Measurements from ENCODE around the gene ZNF565.

Gene ZNF565

DNA sequence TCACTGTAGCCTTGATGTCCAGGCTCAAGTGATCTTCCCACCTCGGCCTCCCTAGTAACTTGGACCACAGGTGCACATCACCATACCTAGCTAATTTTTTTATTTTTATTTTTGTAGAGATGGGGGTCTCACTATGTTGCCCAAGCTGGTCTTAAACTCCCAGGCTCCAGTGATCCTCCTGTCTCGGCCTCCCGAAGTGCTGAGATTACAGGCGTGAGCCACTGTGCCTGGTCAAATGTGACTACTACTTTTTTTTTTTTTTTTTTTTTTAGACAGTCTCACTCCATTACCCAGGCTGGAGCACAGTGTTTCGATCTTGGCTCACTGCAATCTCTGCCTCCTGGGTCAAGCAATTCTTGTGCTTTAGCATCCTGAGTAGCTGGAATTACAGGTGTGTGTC lies 41.6 kb downstream of the ZNF565 start:
- H3K36me3 ChIP-seq (ENCODE audit: insufficient read depth, low read length), result no peaks in the 10 kb centered on the region
- H3K4me1 ChIP-seq (ENCODE audit: insufficient read depth, low read length, poor library complexity, severe bottlenecking), result no peaks in the 10 kb centered on the region
- H3F3A ChIP-seq (ENCODE audit: low read depth), result no peaks in the 10 kb centered on the region
- no peaks in the 10 kb centered on the region for H3K79me2 ChIP-seq (ENCODE audit: insufficient read depth, low read length)
- H3K27me3 ChIP-seq (ENCODE audit: insufficient read depth, low read length, poor library complexity, severe bottlenecking), result no peaks in the 10 kb centered on the region
- no peak overlapping the region for H2AFZ ChIP-seq (ENCODE audit: low read length)
- no peaks in the 10 kb centered on the region for H3K9me2 ChIP-seq (replicated peaks; ENCODE audit: low read depth, low read length)
- no peaks in the 10 kb centered on the region for H3K9me3 ChIP-seq (ENCODE audit: insufficient read depth, low read depth, low read length)
- H3K9ac ChIP-seq (ENCODE audit: low read depth, low read length, poor library complexity, severe bottlenecking), result no peak overlapping the region
- no peaks in the 10 kb centered on the region for H4K20me1 ChIP-seq (ENCODE audit: insufficient read depth, low read length, poor library complexity, severe bottlenecking)
- no peak overlapping the region for H3K4me3 ChIP-seq (ENCODE audit: low read length, poor library complexity, severe bottlenecking)
- TF ChIP-seq EZH2phosphoT487 (IDR thresholded peaks at IDR 0.05; ENCODE audit: borderline replicate concordance) (no peak), CTCF (conservative IDR thresholded peaks at IDR 0.05; ENCODE audit: low read length) (no peak)
- H3K4me2 ChIP-seq (ENCODE audit: low read depth, low read length, poor library complexity, severe bottlenecking), result no peak overlapping the region

- no peaks in the 10 kb centered on the region for H3K27me3 ChIP-seq (ENCODE audit: insufficient read depth, low read length, poor library complexity, severe bottlenecking)
- no peak overlapping the region for H3K9ac ChIP-seq (ENCODE audit: low read depth, low read length, poor library complexity, severe bottlenecking)
- no peak overlapping the region for H3K4me2 ChIP-seq (ENCODE audit: low read depth, low read length, poor library complexity, severe bottlenecking)
- H3K4me1 ChIP-seq (ENCODE audit: insufficient read depth, low read length, poor library complexity, severe bottlenecking), result no peaks in the 10 kb centered on the region
- H3K9me2 ChIP-seq (replicated peaks; ENCODE audit: low read depth, low read length), result no peaks in the 10 kb centered on the region
- H3K9me3 ChIP-seq (ENCODE audit: insufficient read depth, low read depth, low read length), result no peaks in the 10 kb centered on the region
- TF ChIP-seq CTCF (conservative IDR thresholded peaks at IDR 0.05; ENCODE audit: low read length) (no peak), EZH2phosphoT487 (IDR thresholded peaks at IDR 0.05; ENCODE audit: borderline replicate concordance) (no peak)
- H3K36me3 ChIP-seq (ENCODE audit: insufficient read depth, low read length), result no peaks in the 10 kb centered on the region
- H3F3A ChIP-seq (ENCODE audit: low read depth), result no peaks in the 10 kb centered on the region
- H4K20me1 ChIP-seq (ENCODE audit: insufficient read depth, low read length, poor library complexity, severe bottlenecking), result no peaks in the 10 kb centered on the region
- no peak overlapping the region for H3K4me3 ChIP-seq (ENCODE audit: low read length, poor library complexity, severe bottlenecking)
- H3K79me2 ChIP-seq (ENCODE audit: insufficient read depth, low read length), result no peaks in the 10 kb centered on the region
- no peak overlapping the region for H2AFZ ChIP-seq (ENCODE audit: low read length)
Measured at GRCh38 chr19:36169084-36169760, 45.2 kb downstream of the ZNF565 start.

DNA sequence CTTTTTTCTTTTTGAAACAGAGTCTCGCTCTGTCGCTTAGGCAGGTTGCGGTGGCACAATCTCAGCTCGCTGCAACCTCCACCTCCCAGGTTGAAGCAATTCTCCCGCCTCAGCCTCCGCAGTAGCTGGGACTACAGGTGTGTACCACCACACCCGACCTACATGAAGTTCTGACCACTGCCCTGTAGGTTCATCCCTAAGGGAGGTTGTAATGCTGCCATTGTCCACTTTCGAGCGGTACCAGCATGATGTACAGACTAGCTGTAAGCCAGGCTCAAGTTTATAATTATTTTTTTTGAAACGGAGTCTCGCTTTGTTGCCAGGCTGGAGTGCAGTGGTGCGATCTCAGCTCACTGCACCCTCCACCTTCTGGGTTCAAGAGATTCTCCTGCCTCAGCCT lies 50.7 kb downstream of the ZNF565 start:
- no peaks in the 10 kb centered on the region for H3K4me1 ChIP-seq (ENCODE audit: insufficient read depth, low read length, poor library complexity, severe bottlenecking)
- H3F3A ChIP-seq (ENCODE audit: low read depth), result no peaks in the 10 kb centered on the region
- no peak overlapping the region for H2AFZ ChIP-seq (ENCODE audit: low read length)
- no peaks in the 10 kb centered on the region for H3K27me3 ChIP-seq (ENCODE audit: insufficient read depth, low read length, poor library complexity, severe bottlenecking)
- H3K4me3 ChIP-seq (ENCODE audit: low read length, poor library complexity, severe bottlenecking), result no peak overlapping the region
- no peak overlapping the region for H3K4me2 ChIP-seq (ENCODE audit: low read depth, low read length, poor library complexity, severe bottlenecking)
- no peaks in the 10 kb centered on the region for H3K9me2 ChIP-seq (replicated peaks; ENCODE audit: low read depth, low read length)
- H4K20me1 ChIP-seq (ENCODE audit: insufficient read depth, low read length, poor library complexity, severe bottlenecking), result no peaks in the 10 kb centered on the region
- no peaks in the 10 kb centered on the region for H3K36me3 ChIP-seq (ENCODE audit: insufficient read depth, low read length)
- H3K9ac ChIP-seq (ENCODE audit: low read depth, low read length, poor library complexity, severe bottlenecking), result no peak overlapping the region
- H3K79me2 ChIP-seq (ENCODE audit: insufficient read depth, low read length), result no peaks in the 10 kb centered on the region
- no peaks in the 10 kb centered on the region for H3K9me3 ChIP-seq (ENCODE audit: insufficient read depth, low read depth, low read length)
- TF ChIP-seq CTCF (conservative IDR thresholded peaks at IDR 0.05; ENCODE audit: low read length), result no peak
- TF ChIP-seq EZH2phosphoT487 (IDR thresholded peaks at IDR 0.05; ENCODE audit: borderline replicate concordance), result no peak
